ENCODE results near the gene HDAC4.

DNA sequence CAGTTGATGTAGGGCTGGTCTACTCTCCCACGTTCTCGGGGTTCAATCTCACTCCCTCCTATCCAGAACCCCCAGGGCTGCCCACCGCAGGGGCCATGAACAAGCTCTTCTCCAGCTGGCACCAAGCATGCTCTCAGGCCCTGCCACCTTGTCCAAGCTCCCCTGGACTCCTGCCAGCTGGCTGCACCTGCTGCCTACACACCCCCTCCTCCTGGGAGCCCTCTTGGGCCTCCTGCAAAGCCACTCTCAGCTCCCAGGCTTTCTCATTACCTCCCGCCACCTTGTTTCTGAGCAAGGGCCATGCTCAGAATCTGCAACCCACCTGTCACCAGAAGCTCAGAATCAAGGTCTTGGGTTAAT is 56.0 kb downstream of the HDAC4 start:
- TF ChIP-seq, protein P1, sequence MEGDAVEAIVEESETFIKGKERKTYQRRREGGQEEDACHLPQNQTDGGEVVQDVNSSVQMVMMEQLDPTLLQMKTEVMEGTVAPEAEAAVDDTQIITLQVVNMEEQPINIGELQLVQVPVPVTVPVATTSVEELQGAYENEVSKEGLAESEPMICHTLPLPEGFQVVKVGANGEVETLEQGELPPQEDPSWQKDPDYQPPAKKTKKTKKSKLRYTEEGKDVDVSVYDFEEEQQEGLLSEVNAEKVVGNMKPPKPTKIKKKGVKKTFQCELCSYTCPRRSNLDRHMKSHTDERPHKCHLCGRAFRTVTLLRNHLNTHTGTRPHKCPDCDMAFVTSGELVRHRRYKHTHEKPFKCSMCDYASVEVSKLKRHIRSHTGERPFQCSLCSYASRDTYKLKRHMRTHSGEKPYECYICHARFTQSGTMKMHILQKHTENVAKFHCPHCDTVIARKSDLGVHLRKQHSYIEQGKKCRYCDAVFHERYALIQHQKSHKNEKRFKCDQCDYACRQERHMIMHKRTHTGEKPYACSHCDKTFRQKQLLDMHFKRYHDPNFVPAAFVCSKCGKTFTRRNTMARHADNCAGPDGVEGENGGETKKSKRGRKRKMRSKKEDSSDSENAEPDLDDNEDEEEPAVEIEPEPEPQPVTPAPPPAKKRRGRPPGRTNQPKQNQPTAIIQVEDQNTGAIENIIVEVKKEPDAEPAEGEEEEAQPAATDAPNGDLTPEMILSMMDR (IDR thresholded peaks at IDR 0.05) = no peak
- TF ChIP-seq POLR2AphosphoS5 (IDR thresholded peaks at IDR 0.05; ENCODE audit: insufficient read depth in 1 of 2, low read depth in 1 of 2) (no peak), POLR2A (IDR thresholded peaks at IDR 0.05) (no peak)
